Measurements from ENCODE around the gene LRR1. TPM values are rescaled to one million over a fixed set of nuclear protein-coding genes. Genes with fewer than 3 reads are reported as not detected.

LRR1 gene
- total and polyA plus RNA-seq, 9 of the 15 experiments (the other 6 are each of a cell fraction or from before 2014, with no cell fraction given) = 26.5 to 58.1 (median 31.8) TPM

- peaks cover 67% of the 10 kb centered on the region for H3K79me2 ChIP-seq (ENCODE audit: control insufficient read depth, insufficient read depth, low read length)
- ATAC-seq = no peak
- peaks cover 30% of the 10 kb centered on the region for H4K20me1 ChIP-seq (replicated peaks; ENCODE audit: control insufficient read depth, insufficient read depth, low read length)
- H3K9me1 ChIP-seq (ENCODE audit: control insufficient read depth, insufficient read depth, low read length) = no peaks in the 10 kb centered on the region
- 5% methylated on average over 10 of the region's 11 CpGs for WGBS (ENCODE audit: insufficient coverage, low coverage, missing lambda C conversion rate)
- H3K4me3 ChIP-seq = peak overlapping the region; percentile 82
- peaks cover 12% of the 10 kb centered on the region in 2 experiments; a peak in 4 of 5 replicates for H3K4me1 ChIP-seq (replicated peaks in 1 of 2; ENCODE audit: control insufficient read depth in 2 of 2, insufficient read depth in 2 of 2, low read length in 2 of 2)
- no TSS peak for BruUV-seq (replicated peaks)
- H3K9me3 ChIP-seq (replicated peaks; ENCODE audit: control insufficient read depth, insufficient read depth, low read depth, low read length) = no peaks in the 10 kb centered on the region
- DNase-seq (ENCODE audit: extremely low read depth in 1 of 4, low spot score in 3 of 4) = no peak
- H3K36me3 ChIP-seq (ENCODE audit: control insufficient read depth, insufficient read depth, low read length) = peaks cover 45% of the 10 kb centered on the region
- H3K27ac ChIP-seq (ENCODE audit: extremely low read depth, low read depth, low read length) = peak overlapping the region; percentile 65
- in situ Hi-C loops (cut with MboI) (no loop called here), intact Hi-C loops (cut with micrococcal nuclease) (no loop called here)
- ChIA-PET CTCF (ENCODE audit: low intra/inter-chr PET ratio) (no interaction called here), POLR2A (no interaction called here)
- H3K4me2 ChIP-seq (ENCODE audit: insufficient read depth, low read length) = peak overlapping the region; percentile 94
- FAIRE-seq = no peak
- peak overlapping the region; percentile 94 to 99 for H3K9ac ChIP-seq (ENCODE audit: insufficient read depth in 1 of 2, low read depth in 2 of 2, low read length in 2 of 2)
- no peaks in the 10 kb centered on the region for H3K27me3 ChIP-seq (ENCODE audit: control insufficient read depth in 2 of 2, insufficient read depth in 2 of 2, low read length in 2 of 2)
- no peak overlapping the region for H2AFZ ChIP-seq (ENCODE audit: low read depth, low read length)
- no peak for TF ChIP-seq ETV1 (tag; conservative IDR thresholded peaks at IDR 0.05; ENCODE audit: low read depth)
- no peak for TF ChIP-seq TAF1 (IDR thresholded peaks at IDR 0.05; ENCODE audit: control insufficient read depth, extremely low read depth, insufficient read depth, low read length, severe bottlenecking)
- TF ChIP-seq RBFOX2 (IDR thresholded peaks at IDR 0.05; ENCODE audit: low read depth, low read length) = peak; percentile 72
- TF ChIP-seq ZNF518B (CRISPR knock-in tag; IDR thresholded peaks at IDR 0.05) = no peak
- TF ChIP-seq, protein P1, sequence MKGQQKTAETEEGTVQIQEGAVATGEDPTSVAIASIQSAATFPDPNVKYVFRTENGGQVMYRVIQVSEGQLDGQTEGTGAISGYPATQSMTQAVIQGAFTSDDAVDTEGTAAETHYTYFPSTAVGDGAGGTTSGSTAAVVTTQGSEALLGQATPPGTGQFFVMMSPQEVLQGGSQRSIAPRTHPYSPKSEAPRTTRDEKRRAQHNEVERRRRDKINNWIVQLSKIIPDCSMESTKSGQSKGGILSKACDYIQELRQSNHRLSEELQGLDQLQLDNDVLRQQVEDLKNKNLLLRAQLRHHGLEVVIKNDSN (CRISPR knock-in tag; IDR thresholded peaks at IDR 0.05) = no peak
- TF ChIP-seq HIVEP1 (CRISPR knock-in tag; IDR thresholded peaks at IDR 0.05) = no peak
- no peak for TF ChIP-seq MAFG (tag; conservative IDR thresholded peaks at IDR 0.05)
- no peak for TF ChIP-seq ZNF212 (CRISPR knock-in tag; IDR thresholded peaks at IDR 0.05)
- TF ChIP-seq DMBX1 (CRISPR knock-in tag; IDR thresholded peaks at IDR 0.05; ENCODE audit: borderline replicate concordance) = no peak
- no peak for TF ChIP-seq RBM14 (IDR thresholded peaks at IDR 0.05; ENCODE audit: borderline replicate concordance, insufficient read depth, low read depth, low read length)
- no peak for TF ChIP-seq TRIM28 (IDR thresholded peaks at IDR 0.05)
- TF ChIP-seq SRF (CRISPR knock-in tag; IDR thresholded peaks at IDR 0.05) = no peak
- TF ChIP-seq HDAC1 (IDR thresholded peaks at IDR 0.05) = no peak
- TF ChIP-seq ETV5 (CRISPR knock-in tag; IDR thresholded peaks at IDR 0.05; ENCODE audit: low read depth) = no peak
- no peak for TF ChIP-seq NBN (IDR thresholded peaks at IDR 0.05; ENCODE audit: low read depth)
- TF ChIP-seq ZNF436 (CRISPR knock-in tag; IDR thresholded peaks at IDR 0.05) = no peak
- no peak for TF ChIP-seq ZNF239 (CRISPR knock-in tag; IDR thresholded peaks at IDR 0.05)
- TF ChIP-seq ERF (CRISPR knock-in tag; IDR thresholded peaks at IDR 0.05) = no peak
- TF ChIP-seq ATF1 (CRISPR knock-in tag; IDR thresholded peaks at IDR 0.05) = no peak
- no peak for TF ChIP-seq ATF1 (tag; IDR thresholded peaks at IDR 0.05)
- 0 out of 2 replicates have a peak, but pooled peaks have one; percentile 22 for TF ChIP-seq POLR2A (conservative IDR thresholded peaks at IDR 0.05)
- no peak for TF ChIP-seq KDM5B (IDR thresholded peaks at IDR 0.05; ENCODE audit: insufficient replicate concordance, low read depth, low read length)
Measured at GRCh38 chr14:49584058-49584457, 14.7 kb upstream of the LRR1 start.

Data from K562 (cell line).